H1 (cell line): ENCODE results near the gene OLAH.

Experiments
- CREB1 ChIP-seq: IDR thresholded peaks from 2 replicates; pipeline ENCODE4 v1.6.1; 2012; ENCODE audit warnings: inconsistent platforms
- CTCF ChIP-seq, 3 experiments: IDR thresholded peaks; 1 replicate in 2 of 3; 2 replicates in 1 of 3; pipeline versions ENCODE4 v1.5.1 to v1.6.1; 2011; ENCODE audit warnings: low read length in 3 of 3, mild to moderate bottlenecking in 3 of 3, inconsistent platforms in 2 of 3, low read depth in 1 of 3, moderate library complexity in 1 of 3; ENCODE audit not compliant: insufficient read depth in 1 of 3; ENCODE audit errors: control extremely low read depth in 1 of 3
- EZH2 ChIP-seq: fragments of 200-600 bp; sonication (generic); IDR thresholded peaks from 2 replicates; pipeline ENCODE4 v1.7.1; 2012; ENCODE audit warnings: low read depth, mild to moderate bottlenecking, moderate library complexity, low read length, inconsistent platforms; ENCODE audit not compliant: severe bottlenecking
- GABPA ChIP-seq: IDR thresholded peaks from 2 replicates; pipeline ENCODE4 v1.6.1; 2011; ENCODE audit warnings: mild to moderate bottlenecking, low read length, moderate library complexity, borderline replicate concordance; ENCODE audit not compliant: insufficient read depth
- HDAC6 ChIP-seq: IDR thresholded peaks from one replicate; pipeline ENCODE4 v1.7.1; 2012; ENCODE audit warnings: low read depth, mild to moderate bottlenecking, inconsistent platforms, low read length, moderate library complexity
- KDM4A ChIP-seq: IDR thresholded peaks from one replicate; pipeline ENCODE4 v1.7.1; 2012; ENCODE audit warnings: low read depth, mild to moderate bottlenecking, moderate library complexity, low read length, inconsistent platforms; ENCODE audit not compliant: severe bottlenecking
- POLR2A ChIP-seq, 2 experiments: IDR thresholded peaks; 1 replicate in 1 of 2; 2 replicates in 1 of 2; pipeline ENCODE4 v1.6.1; 2011; ENCODE audit warnings: low read depth in 2 of 2, low read length in 2 of 2, mild to moderate bottlenecking in 2 of 2; ENCODE audit errors: control extremely low read depth in 1 of 2
- POLR2AphosphoS5 ChIP-seq: IDR thresholded peaks from 2 replicates; pipeline ENCODE4 v1.6.1; 2011; ENCODE audit warnings: low read depth, low read length
- RFX5 ChIP-seq: IDR thresholded peaks from 2 replicates; pipeline ENCODE4 v1.6.1; 2011; ENCODE audit warnings: low read depth, low read length, improper control_type of control experiment, borderline replicate concordance
- TEAD4 ChIP-seq: IDR thresholded peaks from 2 replicates; pipeline ENCODE4 v1.6.1; 2012; ENCODE audit warnings: low read depth, low read length, inconsistent platforms, mixed read lengths
- YY1 ChIP-seq: IDR thresholded peaks from 2 replicates; pipeline ENCODE4 v1.6.1; 2011; ENCODE audit warnings: low read depth, mild to moderate bottlenecking, low read length
- ZNF274 ChIP-seq: IDR thresholded peaks from 2 replicates; pipeline ENCODE4 v1.7.0; 2012; ENCODE audit warnings: low read length, borderline replicate concordance; ENCODE audit errors: extremely low read depth

DNA sequence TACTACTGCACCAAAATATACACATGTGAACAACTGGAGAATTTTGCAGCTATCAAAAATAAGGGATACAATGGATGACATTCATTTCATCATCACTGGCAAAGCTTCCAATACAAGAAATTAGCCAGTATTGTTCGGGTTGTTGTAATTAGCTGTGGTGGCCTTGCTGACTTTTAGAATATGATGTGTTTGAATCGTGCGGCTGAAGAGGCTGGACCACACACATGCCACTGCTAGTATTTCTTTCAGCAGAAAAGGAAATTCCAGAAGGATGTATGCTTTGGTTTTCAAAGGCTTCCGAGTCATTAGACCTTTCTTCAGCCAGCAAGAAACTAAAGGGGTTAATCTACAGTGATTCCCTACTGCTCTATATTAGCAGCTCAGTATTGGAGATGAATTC is 70.0 kb downstream of the OLAH start:
- TF ChIP-seq POLR2AphosphoS5 (no peak), CTCF (IDR thresholded peaks at IDR 0.05; ENCODE audit: control extremely low read depth in 1 of 3, insufficient read depth in 1 of 3, low read depth in 1 of 3, low read length in 3 of 3) (no peak), TEAD4 (no peak), EZH2 (no peak), CREB1 (no peak), KDM4A (no peak), ZNF274 (no peak), GABPA (no peak), POLR2A (IDR thresholded peaks at IDR 0.05; ENCODE audit: control extremely low read depth in 1 of 2, low read depth in 2 of 2, low read length in 2 of 2) (no peak), YY1 (no peak), HDAC6 (no peak), RFX5 (no peak)
